Measurements from ENCODE around the gene MTLN. TPM values are rescaled to one million over a fixed set of nuclear protein-coding genes. Genes with fewer than 3 reads are reported as not detected.
"Not testable (repeated sequence)": the region's sequence is repeated elsewhere in the genome, so short reads cannot be mapped to it uniquely, and the experiment has no call there.

The MTLN gene
- total RNA-seq, 1 experiment from 2014 or later: 52.1 TPM

DNA sequence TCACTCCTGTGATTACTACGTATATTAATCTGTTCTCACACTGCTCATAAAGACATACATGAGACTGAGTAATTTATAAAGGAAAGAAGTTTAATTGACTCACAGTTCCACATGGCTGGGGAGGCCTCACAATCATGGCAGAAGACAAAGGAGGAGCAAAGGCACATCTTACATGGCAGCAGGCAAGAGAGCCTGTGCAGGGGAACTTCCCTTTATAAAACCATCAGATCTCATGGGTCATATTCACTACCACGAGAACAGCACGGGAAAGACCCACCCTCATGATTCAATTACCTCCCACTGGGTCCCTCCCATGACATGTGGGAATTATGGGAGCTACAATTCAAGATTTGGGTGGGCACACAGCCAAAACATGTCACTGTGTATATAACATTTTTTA, 1.2 kb upstream of the MTLN start:
- in situ Hi-C loops (cut with HindIII; ENCODE audit: low pct_unique_long_range_greater_than_20kb, low sequenced_read_pairs); DNase-seq (ENCODE audit: low read depth, low spot score): not testable (repeated sequence)

DNA sequence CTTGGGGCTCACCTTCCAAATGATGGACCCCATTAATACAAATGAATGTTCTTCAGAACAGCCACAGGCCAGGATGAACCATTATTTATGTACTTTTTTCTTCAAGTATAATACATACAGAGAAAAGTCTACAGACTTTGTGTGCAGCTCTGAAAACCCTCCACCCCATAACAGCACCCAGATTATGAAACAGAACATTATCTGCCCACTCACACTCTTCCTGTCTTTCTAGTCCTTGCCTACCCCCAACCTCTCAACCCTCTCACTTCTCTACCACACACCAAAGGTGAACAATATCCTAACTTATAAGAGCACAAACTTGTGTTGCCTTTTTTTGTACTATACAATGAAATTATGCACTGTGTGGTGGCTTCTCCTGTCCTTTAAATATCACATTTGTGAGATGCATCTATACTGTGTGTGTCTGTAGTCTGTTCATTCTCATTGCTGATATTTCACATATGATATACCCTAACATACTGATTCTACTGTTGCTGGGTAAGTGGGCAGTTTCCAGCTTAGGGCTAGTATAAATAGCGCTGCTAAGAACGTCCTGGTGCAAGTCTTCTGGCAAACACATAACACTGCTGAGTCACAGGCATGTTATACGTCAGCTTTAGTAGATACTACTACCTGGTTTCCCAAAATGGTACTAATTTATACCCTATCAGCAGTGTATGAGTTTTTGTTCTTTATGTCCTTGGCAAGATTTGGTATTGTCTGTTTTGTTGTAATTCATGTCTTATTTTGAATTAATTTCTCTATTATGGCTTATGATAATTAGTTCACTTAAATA, 6.5 kb downstream of the MTLN start:
- in situ Hi-C loops (cut with HindIII; ENCODE audit: low pct_unique_long_range_greater_than_20kb, low sequenced_read_pairs): no loop called here
- no peak for DNase-seq (ENCODE audit: low read depth, low spot score)

DNA sequence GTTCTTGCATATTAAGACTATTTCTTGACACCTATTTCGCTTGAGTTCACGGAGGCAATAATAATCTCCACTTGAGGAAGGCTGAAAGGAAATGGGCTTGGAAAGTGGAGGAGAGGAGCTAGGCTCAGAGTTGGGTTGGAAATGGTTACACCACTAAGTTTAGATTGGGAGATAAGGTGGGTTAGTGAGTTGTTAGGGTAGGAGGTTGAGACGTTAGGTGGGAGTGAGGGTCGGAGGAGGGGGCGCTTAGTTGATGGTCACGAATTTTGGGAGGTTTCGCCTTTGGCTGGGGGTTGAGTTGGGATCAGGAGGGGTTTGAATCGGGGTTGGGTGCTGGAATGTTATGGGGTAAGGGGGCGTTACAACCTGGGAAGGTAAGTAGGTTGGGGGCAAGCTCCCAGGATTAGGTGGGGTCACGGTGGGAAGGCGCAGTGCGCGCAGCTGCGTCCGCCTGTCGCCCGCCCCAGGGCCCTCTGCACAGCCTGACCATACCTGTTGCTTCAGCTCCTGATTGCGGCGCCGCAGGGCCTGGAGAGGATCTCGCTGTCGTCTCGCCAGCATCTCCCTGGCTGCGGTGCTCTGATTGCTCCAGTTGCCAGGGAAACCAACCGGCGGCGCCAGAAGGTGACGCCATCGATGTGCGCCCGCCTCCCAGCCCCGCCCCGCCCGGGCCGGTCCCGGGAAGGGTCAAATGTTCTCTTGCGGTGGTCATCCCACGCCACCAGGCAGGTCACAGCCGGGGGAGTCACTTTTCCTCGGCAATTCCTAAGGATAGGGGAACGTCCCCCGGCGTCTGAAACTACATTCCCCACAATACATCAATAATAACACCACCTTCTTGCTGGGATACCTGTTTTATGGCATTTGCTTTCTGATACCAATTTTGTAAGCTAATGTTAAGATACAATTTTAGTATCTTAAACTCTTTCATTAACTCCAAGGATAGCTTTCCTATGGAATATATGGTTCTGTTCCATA, 7.7 kb downstream of the MTLN start, which contains the start of gene NPHP1:
NPHP1 (minus strand) TSS at position 606 of the 978 bp plus-strand sequence; CDS start at position 561, 45 bp downstream.
- in situ Hi-C loops (cut with HindIII; ENCODE audit: low pct_unique_long_range_greater_than_20kb, low sequenced_read_pairs): no loop called here
- DNase-seq (ENCODE audit: low read depth, low spot score): peak; percentile 74

DNA sequence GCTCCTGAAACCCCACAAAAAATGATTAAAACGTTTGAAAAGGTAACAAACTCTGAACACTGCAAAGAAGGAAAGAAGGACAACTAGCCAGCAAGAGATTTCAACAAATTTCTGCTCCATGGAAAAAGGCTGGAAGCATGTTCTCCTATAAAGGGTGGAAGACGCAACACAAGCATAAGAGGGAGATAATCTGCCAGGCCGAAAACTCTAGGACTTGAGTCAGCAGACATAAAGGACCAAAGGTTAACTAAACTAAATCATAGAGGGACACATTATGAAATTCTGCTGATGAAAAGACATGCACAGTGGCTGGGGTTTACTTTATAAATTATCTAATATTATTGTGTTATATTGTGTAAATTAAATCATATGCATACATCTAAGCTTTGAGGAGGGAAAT, 14.3 kb downstream of the MTLN start:
- in situ Hi-C loops (cut with HindIII; ENCODE audit: low pct_unique_long_range_greater_than_20kb, low sequenced_read_pairs): no loop called here
- DNase-seq (ENCODE audit: low read depth, low spot score): no peak

DNA sequence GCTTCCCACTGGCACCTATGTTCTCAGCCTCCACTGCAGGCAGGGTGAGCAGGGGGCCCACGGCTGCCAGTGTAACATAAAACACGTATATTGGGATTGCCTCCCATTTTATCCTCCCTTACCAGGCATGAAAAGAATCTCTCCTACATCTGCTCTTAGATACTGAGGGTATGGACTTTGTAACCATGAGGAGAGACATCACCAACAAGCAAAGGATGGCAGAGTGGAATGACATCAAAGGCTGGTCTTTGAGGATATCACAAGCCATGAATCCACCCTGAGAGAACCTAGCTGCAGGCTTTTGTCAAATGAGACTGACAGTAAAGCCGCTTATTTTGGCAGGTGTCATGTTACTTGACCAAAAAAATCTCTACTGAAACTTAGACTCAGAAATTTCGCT, 14.9 kb downstream of the MTLN start:
- in situ Hi-C loops (cut with HindIII; ENCODE audit: low pct_unique_long_range_greater_than_20kb, low sequenced_read_pairs): no loop called here

DNA sequence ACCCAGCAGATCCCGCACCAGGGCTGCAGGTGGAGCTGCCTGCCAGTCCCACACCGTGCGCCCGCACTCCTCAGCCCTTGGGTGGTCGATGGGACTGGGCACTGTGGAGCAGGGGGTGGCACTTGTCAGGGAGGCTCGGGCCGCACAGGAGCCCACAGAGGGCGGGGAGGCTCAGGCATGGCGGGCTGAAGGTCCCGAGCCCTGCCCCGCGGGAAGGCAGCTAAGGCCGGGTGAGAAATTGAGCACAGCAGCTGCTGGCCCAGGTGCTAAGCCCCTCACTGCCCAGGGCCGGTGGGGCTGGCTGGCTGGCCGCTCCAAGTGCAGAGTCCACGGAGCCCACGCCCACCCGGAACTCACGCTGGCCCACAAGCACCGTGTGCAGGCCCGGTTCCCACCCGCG, 22.2 kb downstream of the MTLN start:
- in situ Hi-C loops (cut with HindIII; ENCODE audit: low pct_unique_long_range_greater_than_20kb, low sequenced_read_pairs); DNase-seq (ENCODE audit: low read depth, low spot score): not testable (repeated sequence)

More for the DNA sequence above, 14.9 kb downstream of the MTLN start:
- DNase-seq (ENCODE audit: low read depth, low spot score): no peak

DNA sequence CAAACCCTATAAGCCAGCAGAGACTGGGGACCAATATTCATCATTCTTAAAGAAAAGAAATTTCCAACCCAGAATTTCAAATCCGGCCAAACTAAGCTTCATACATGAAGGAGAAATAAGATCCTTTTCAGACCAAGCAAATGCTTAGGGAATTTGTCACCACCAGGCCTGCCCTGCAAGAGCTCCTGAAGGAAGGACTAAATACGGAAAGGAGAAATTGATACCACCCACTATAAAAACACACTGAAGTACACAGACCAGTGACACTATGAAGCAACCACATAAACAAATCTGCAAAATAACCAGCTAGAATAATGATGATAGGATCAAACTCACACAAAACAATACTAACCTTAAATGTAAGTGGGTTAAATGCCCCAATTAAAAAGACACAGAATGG, 29.9 kb downstream of the MTLN start:
- in situ Hi-C loops (cut with HindIII; ENCODE audit: low pct_unique_long_range_greater_than_20kb, low sequenced_read_pairs): no loop called here
- DNase-seq (ENCODE audit: low read depth, low spot score): no peak

DNA sequence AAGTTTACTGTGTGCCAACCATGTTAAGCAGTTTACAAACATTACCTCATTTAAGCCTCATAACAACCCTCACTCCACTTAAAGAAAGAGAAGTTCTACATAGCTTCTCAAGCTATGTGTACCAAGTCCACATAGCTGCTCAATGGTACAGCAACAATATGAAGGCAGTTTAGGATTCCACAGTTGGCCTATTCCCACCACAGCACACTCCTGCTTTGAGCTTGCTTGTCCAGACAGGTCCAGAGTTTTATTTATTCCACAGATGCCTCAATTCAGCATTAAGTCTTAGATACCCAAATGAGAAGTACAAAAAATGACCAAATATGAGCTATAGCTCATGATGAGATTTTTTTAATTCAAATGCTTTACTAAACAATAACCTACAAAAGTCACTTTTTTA, 32.3 kb downstream of the MTLN start:
- in situ Hi-C loops (cut with HindIII; ENCODE audit: low pct_unique_long_range_greater_than_20kb, low sequenced_read_pairs): no loop called here
- no peak for DNase-seq (ENCODE audit: low read depth, low spot score)

DNA sequence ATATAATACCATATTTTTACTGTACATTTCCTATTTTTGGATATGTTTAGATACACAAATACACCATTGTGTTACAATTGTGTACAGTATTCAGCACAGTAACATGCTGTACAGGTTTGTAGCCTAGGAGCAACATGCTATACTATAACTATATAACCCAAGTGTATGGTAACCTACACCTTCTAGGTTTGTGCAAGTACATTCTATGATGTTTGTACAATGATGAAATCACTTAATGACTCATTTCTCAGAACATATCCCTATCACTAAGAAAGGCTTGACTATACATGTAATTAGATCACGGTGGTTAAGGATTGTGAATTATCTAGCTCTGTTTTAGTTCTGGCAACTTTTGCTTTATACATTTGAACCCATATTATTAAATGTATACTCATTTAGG, 38.8 kb downstream of the MTLN start:
- DNase-seq (ENCODE audit: low read depth, low spot score): no peak
- in situ Hi-C loops (cut with HindIII; ENCODE audit: low pct_unique_long_range_greater_than_20kb, low sequenced_read_pairs): no loop called here

DNA sequence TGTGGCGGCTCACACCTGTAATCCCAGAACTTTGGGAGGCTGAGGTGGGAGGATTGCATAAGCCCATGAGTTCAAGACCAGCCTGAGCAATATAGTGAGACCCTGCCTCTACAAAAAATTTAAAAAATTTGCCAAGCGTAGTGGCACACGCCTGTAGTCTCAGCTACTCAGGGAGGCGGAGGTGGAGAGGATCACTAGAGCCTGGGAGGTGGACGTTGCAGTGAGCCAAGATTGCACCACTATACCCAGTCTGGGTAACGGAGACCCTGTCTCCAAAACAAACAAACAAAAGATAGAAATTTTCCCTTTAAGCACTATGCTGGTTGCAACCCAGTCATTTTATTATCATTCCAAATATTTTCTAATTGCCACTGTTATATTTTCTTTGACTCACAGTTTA, 39.8 kb downstream of the MTLN start:
- DNase-seq (ENCODE audit: low read depth, low spot score): no peak
- in situ Hi-C loops (cut with HindIII; ENCODE audit: low pct_unique_long_range_greater_than_20kb, low sequenced_read_pairs): no loop called here

DNA sequence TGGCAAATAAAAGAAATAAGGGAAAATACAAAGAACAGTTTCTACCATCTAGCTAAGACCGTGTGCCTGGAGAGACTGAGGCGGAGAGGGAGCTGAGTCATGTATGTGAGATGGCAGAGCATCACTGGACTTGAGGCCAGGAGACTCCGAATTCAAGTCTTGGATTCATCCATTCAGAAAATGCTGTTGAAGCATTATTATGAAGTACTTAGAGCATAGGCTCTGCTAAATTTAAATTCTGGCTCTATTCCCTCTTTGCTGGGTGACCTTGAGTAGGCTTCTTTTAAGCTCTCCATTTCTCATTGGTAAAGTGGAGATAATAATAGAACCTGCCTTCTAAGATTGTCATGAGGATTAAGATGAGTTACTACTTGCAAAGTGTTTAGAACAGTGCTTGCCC, 42.2 kb downstream of the MTLN start:
- in situ Hi-C loops (cut with HindIII; ENCODE audit: low pct_unique_long_range_greater_than_20kb, low sequenced_read_pairs): no loop called here
- no peak for DNase-seq (ENCODE audit: low read depth, low spot score)

DNA sequence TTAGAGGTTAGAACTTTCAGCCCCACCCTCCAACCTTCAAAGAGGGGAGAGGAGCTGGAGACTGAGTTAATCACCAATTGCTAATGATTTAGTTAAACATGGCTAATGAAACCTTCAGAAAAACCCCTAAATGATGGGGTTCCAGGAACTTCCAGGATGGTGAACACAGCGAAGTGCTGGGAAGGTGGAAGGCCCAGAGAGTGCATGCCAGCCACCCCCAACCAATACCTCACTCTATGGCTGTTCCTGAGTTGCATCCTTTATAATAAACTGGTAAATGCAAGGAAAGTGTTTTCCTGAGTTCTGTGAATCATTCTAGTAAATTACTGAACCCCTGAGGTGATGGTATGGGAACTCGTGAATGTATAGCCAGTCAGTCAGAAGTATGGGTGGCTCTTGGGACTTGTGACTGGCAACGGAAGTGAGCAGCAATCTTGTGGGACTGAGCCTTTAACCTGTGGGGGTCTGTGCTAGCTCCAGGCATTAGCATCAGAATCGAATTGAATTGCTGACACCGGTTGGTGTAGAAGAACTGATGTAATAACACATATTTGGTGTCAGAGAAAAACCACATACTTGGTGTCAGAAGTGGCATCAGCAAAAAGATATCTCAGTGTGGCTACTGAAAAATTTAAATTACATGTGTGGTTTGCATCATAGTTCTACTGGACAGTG, 44.9 kb downstream of the MTLN start:
- DNase-seq (ENCODE audit: low read depth, low spot score): no peak
- in situ Hi-C loops (cut with HindIII; ENCODE audit: low pct_unique_long_range_greater_than_20kb, low sequenced_read_pairs): no loop called here

DNA sequence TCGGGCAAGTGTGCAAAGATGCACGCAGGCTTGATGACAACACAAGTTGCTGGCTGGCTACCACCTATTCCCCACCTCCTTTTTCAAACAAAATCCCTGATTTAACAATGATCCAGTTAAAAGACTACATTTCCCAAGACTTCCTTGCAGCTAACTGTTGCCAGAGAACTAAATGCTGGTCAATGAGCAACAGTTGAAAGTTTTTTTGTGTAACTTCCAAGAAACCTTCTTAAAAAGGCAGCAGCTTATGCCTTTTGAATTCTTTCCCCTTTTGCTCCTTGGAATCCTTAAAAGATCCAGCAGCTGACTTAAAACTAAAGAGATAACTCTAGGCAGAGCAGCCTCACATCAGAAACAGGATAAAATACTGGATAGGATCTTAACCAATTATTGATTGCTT, 46.1 kb downstream of the MTLN start:
- no peak for DNase-seq (ENCODE audit: low read depth, low spot score)
- in situ Hi-C loops (cut with HindIII; ENCODE audit: low pct_unique_long_range_greater_than_20kb, low sequenced_read_pairs): no loop called here

Other genes starting within 250 kb of the MTLN start
- gene MALL, start 96.7 kb downstream of the MTLN start, total RNA-seq (2014; rRNA removed; shearing (Covaris generic)): not detected in 2 replicates
- gene NPHP1, start 7.5 kb downstream of the MTLN start, total RNA-seq (2014; rRNA removed; shearing (Covaris generic)): 2.6 TPM in 2 replicates